HG03095 (cell line): Measurements from ENCODE around the gene DNASE2.
"Not testable (repeated sequence)": the region's sequence is repeated elsewhere in the genome, so short reads cannot be mapped to it uniquely, and the experiment has no call there.

Experiments
- ATAC-seq: cut with Tn5 transposase; IDR thresholded peaks from one replicate; pipeline ENCODE4 v1.9.1; 2021; ENCODE audit warnings: moderate library complexity; ENCODE audit not compliant: unreplicated experiment

DNASE2 gene

GRCh38 chr19:12865746-12866415, 15.4 kb downstream of the DNASE2 start:
- ATAC-seq: no peak

DNA sequence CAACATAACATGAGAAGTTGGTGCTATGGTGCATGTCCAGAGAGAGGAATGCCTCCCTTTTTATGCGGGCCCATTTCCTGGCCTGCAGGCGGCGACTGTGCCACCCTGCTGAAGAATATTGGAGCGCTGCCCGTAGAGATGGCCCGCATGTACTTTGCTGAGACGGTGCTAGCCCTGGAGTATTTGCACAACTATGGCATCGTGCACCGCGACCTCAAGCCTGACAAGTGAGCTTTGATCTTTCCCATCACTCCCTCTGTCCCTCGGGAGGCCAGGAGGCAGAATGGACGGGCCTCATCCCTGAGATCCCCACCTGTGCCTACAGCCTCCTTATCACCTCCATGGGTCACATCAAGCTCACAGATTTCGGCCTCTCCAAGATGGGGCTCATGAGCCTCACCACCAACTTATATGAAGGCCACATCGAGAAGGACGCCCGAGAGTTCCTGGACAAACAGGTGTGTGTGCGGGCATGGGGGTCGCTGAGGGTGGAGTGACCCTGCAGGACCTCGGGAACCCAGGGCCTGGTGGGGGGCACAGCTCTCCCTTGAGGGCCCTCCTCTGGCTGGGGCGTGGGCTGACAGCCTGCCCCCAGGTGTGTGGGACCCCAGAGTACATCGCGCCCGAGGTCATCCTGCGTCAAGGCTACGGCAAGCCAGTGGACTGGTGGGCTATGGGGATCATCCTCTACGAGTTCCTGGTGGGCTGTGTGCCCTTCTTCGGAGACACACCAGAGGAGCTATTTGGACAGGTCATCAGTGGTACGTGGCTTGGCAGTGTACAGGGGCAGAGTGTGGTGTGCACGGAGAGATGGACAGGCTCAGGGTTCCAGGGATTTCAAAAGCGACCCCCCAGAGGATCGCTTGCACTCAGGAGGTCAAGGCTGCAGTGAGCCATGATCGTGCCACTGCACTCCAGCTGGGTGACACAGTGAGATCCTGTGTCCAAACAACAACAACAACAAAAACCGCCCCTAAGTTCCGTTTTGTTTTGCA, 16.2 kb downstream of the DNASE2 start:
- ATAC-seq: no peak

DNA sequence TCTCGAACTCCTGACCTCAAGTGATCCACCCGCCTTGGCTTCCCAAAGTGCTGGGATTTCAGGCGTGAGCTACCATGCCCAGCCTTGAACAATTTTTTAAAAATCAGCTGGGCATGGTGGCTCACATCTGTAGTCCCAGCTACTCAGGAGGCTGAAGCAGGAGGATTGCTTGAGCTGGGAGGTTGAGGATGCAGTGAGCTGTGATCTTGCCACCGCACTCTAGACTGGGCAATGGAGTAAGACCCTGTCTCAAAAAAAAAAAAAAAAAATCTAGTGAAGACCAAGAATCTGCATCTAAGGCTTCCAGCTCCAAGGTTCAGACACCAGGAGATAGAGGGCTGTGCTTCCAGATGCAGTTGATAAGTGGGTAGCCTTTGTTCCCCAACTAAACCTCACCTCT, 17.1 kb downstream of the DNASE2 start:
- ATAC-seq: no peak

GRCh38 chr19:12859546-12859945, 21.7 kb downstream of the DNASE2 start:
- ATAC-seq: no peak

- no peak for ATAC-seq
These were observed 23.0 kb downstream of the DNASE2 start for GRCh38 chr19:12858041-12858928.

DNA sequence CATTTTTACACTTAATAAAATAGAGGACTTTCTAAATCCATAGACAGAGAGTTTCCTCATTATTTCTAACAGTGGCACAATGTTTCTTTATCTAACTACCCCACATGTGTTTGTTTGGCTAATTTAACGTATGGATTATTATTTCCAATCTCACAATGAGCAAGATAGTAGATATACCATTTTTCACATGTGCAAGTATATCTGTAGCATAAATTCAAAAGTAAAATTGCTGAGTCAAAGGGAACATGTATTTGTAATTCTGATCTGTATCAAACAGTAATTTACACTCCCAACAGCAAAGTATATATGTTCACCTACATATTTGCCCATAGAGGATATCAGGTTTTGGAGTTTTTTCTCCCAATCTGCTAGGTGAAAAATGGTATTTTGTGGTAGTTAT, 24.6 kb downstream of the DNASE2 start:
- ATAC-seq: no peak

DNA sequence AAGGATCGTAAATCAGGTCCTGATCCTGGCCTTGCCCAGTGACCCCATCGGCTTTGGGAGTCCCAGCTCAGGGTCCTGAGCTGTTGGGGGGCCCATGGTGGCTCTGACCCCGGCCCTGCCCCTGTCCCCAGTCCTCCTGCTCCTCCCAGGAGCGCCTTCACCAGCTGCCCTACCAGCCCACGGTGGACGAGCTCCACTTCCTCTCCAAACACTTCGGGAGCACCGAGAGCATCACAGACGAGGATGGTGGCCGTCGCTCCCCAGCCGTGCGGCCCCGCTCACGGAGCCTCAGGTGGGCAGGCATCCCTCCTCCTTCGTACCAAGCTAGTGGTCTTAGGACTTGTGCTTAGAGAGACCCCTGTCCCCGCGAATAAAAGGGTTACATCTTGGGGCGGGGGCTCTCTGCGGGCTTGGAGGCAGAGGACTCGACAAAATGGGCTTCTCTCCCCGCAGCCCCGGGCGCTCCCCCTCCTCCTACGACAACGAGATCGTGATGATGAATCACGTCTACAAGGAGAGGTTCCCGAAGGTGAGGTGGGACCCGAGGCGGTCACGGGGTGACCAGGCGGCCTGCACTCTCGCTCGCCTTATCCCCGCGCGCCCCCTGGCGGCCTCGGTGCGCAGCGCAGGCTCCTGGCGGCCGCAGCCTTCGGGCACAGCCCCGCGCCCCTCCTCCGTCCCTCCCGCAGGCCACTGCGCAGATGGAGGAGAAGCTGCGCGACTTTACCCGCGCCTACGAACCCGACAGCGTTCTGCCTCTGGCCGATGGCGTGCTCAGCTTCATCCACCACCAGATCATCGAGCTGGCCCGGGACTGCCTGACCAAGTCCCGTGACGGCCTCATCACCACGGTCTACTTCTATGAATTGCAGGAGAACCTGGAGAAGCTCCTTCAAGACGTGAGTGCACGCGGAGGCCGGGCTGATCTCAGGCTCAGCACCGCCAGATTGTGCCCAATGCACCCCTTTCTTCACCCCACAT, 33.8 kb downstream of the DNASE2 start:
- ATAC-seq: no peak

GRCh38 chr19:12846613-12847012, 34.6 kb downstream of the DNASE2 start:
- ATAC-seq: not testable (repeated sequence)

DNA sequence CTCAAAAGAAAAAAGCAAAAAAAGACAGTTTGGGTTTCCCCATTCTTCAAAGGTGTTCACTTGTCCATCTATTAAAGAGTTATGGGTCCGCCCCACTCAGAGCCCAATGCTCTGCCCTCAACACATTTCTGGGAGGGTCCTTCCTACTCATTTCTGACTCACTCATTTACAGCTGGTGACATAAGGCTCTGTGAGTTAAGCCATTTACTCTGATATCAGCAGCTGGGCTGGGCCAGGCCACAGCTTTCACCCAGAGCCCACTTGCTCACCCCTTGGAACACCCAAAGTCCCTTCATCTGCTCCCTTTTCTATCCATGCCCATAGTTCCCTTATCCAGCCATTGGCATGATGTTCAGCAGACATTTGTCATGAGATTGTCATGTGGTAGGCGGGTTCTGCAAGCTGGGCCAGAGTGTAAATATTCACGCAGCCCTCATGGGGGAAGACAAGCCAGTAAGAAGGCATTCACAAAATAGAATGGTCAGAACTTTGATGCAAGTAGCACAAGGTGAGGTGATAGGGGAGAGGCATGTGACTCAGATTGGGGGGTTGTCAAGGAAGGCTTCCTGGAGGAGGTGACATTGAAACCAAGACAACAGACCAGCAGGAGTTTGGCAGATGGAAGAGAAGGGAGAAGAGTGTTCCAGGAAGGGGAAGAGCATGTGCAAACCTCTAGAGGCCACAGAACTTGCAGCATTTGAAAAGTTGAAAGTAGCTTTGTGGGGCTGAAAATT, 37.1 kb downstream of the DNASE2 start:
- no peak for ATAC-seq

- no peak for ATAC-seq
These were observed 37.9 kb downstream of the DNASE2 start for GRCh38 chr19:12843328-12843727.

- ATAC-seq: no peak
These were observed 38.7 kb downstream of the DNASE2 start for GRCh38 chr19:12842511-12842910.

DNA sequence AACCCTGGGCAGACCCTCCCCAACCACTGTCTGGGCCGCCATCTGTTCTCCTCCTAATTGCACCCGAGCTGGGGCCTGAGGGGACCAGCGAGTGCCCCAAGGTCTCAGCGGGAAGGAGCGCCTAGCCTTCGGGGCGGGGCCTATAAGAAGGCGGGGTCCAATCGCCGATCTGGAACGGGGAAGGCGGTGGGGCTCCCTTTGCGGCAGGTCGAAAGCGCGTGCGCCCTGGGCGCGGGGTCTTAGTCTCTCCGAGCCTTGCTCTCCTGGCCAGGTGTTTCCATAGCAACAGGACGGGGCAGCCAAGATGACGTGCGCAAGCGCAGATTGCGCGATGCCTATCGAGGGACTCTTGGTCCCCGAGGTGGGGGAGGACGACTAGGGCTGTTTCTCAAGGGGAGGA, 40.2 kb downstream of the DNASE2 start:
- no peak for ATAC-seq

- no peak for ATAC-seq
These were observed 40.9 kb downstream of the DNASE2 start for GRCh38 chr19:12840091-12841079.

DNA sequence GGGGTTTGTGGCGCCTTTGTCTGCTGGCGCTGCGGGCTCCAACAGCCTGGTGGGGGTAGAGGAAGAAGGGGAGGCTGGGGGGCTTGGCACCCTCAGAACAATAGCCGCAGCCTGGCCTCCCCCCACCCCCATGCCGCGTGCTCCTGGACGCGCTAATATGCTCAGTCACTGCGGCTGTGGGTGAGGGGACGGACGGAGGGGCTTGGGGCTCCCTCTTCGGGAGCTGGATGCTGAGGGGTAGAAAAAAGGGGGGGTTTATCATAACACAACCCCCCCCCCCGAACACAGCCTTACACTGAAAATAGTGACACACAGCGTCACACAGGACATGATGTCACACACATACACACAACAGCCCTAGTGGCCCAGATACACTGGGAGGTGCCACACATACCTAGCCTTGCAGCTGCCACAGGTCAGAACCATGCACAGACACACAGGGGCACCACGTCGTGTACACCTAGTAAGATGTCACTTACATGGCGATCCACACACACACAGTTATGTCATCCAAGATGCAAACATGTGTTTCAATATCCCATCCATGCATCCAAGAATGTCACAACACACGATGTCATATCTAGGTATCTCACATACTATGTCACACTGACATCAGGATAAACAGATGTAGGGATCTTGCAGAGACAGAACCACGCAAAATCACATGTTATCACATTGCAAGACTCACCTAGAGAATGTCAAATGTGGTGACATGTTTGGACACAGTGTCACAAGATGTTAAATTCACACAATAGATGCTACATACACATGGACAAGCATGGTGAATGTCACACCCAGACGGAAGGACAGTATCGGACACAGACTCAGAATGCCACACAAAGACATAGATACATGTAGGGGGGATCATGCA, 42.1 kb downstream of the DNASE2 start:
- no peak for ATAC-seq

DNA sequence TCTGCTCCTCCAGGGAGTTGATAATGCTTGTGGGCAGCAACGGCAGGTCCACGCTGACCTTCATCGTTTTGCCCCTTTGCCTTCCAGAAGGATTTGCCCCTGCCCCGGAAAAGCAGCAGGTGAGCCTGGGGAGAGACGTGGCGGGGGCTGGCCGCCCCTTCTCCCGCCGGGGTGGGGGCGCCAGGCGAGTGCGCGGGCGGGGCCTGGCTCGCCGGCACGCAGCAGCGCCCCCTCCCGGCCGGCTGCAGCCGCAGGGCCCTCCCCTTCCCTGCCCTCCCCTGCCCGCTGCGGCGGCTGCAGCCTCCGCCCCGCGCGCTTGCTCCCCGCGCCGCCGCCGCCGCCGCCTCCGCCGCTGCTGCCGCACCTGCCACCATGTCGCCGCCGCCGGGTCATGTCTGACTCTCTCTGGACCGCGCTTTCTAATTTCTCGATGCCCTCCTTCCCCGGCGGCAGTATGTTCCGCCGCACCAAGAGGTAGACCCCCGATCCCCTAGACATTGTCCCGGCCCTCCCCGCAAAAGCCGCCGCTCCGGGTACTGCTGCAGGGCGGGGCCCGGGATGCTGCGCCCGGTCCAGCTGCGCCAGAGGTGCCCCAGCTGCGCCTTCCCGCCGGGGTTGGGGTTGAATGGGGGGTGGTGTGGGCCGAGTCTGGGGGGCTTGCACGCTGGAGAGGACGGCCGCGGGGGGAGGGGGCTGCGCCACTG, 42.9 kb downstream of the DNASE2 start, which contains the start of gene MAST1:
Gene MAST1, plus strand, starts transcription at position 334 of the 704 bp plus-strand sequence. Its CDS starts 58 bp downstream, at position 392.
- no peak for ATAC-seq

DNA sequence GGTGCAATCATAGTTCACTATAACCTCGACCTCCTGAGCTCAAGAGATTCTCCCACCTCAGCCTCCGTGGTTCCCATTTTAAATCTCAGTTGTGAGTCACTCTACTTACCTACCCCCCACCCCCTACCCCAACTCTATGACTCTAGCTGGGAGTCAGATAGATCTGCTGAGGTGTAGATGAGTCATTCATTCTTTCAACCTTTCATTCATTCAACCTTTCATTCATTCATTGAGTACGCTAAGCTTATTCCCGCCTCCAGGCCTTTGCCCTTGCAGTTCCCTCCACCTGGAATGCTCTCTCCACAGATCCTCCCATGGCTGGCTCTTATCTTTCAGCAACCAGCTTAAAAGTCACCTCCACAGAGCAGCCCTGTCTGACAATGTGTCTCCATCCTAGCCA, 44.0 kb downstream of the DNASE2 start:
- no peak for ATAC-seq
